ENCODE data around the gene RDH5. TPM values are rescaled to one million over a fixed set of nuclear protein-coding genes. Genes with fewer than 3 reads are reported as not detected.
A peak's percentile ranks its signal among the peaks of the same experiment; 100 is the strongest.

Gene RDH5
- total RNA-seq, 1 donor from 2014 or later: 9.7 TPM

GRCh38 chr12:55707841-55708694 is 12.1 kb upstream of the RDH5 start, which contains the start of gene ITGA7:
ITGA7 (minus strand) TSS chr12:55707904; CDS start chr12:55707682, 222 bp downstream.
- Mint-ChIP-seq H3K27ac (no peak within 1 kb of the TSS), H3K9me3 (ENCODE audit: low read depth) (no peaks in the 10 kb centered on the region), H3K27me3 (peaks cover 90% of the 10 kb centered on the region), H3K36me3 (ENCODE audit: insufficient read depth) (no peaks in the 10 kb centered on the region), H3K4me1 (ENCODE audit: low read depth) (peaks cover 14% of the 10 kb centered on the region), H3K4me3 (ENCODE audit: low read depth) (peak within 1 kb of the TSS; percentile 73)
- peak; percentile 71 for DNase-seq (ENCODE audit: low spot score, unreplicated experiment)
- TF ChIP-seq CTCF (IDR thresholded peaks at IDR 0.05; ENCODE audit: unreplicated experiment): no peak

- Mint-ChIP-seq H3K27me3 (peaks cover 90% of the 10 kb centered on the region), H3K27ac (no peak overlapping the region)
Observed at GRCh38 chr12:55708695-55709233, 11.4 kb upstream of the RDH5 start.

GRCh38 chr12:55711786-55712553 is 8.2 kb upstream of the RDH5 start:
- no peak for DNase-seq (ENCODE audit: low spot score, unreplicated experiment)
- Mint-ChIP-seq H3K36me3 (ENCODE audit: insufficient read depth) (peaks cover 2% of the 10 kb centered on the region), H3K27me3 (peaks cover 60% of the 10 kb centered on the region), H3K4me3 (ENCODE audit: low read depth) (no peak overlapping the region), H3K9me3 (ENCODE audit: low read depth) (no peaks in the 10 kb centered on the region), H3K27ac (no peak overlapping the region), H3K4me1 (ENCODE audit: low read depth) (peaks cover 16% of the 10 kb centered on the region)
- TF ChIP-seq CTCF (IDR thresholded peaks at IDR 0.05; ENCODE audit: unreplicated experiment): no peak

More at GRCh38 chr12:55708695-55709233, 11.4 kb upstream of the RDH5 start:
- H3K4me1 Mint-ChIP-seq (ENCODE audit: low read depth): peaks cover 14% of the 10 kb centered on the region
- no peaks in the 10 kb centered on the region for H3K9me3 Mint-ChIP-seq (ENCODE audit: low read depth)
- H3K4me3 Mint-ChIP-seq (ENCODE audit: low read depth): peak overlapping the region; percentile 73
- no peaks in the 10 kb centered on the region for H3K36me3 Mint-ChIP-seq (ENCODE audit: insufficient read depth)
- no peak for TF ChIP-seq CTCF (IDR thresholded peaks at IDR 0.05; ENCODE audit: unreplicated experiment)
- DNase-seq (ENCODE audit: low spot score, unreplicated experiment): no peak

- TF ChIP-seq CTCF (IDR thresholded peaks at IDR 0.05; ENCODE audit: unreplicated experiment): no peak
- peaks cover 2% of the 10 kb centered on the region for H3K36me3 Mint-ChIP-seq (ENCODE audit: insufficient read depth)
- no peak overlapping the region for H3K4me3 Mint-ChIP-seq (ENCODE audit: low read depth)
- H3K27me3 Mint-ChIP-seq: peaks cover 55% of the 10 kb centered on the region
- no peaks in the 10 kb centered on the region for H3K9me3 Mint-ChIP-seq (ENCODE audit: low read depth)
- no peak for DNase-seq (ENCODE audit: low spot score, unreplicated experiment)
- H3K27ac Mint-ChIP-seq: no peak overlapping the region
- H3K4me1 Mint-ChIP-seq (ENCODE audit: low read depth): peaks cover 13% of the 10 kb centered on the region
Observed at GRCh38 chr12:55712700-55713415, 7.3 kb upstream of the RDH5 start.

Data from progenitor cell of endocrine pancreas (in vitro differentiated cells).